ENCODE data around the gene CEBPZOS.

GRCh38 chr2:37156071-37156856, 40.0 kb upstream of the CEBPZOS start:
- TF ChIP-seq CHD1 (IDR thresholded peaks at IDR 0.05; ENCODE audit: low read depth, low read length) (no peak), EZH2 (IDR thresholded peaks at IDR 0.05; ENCODE audit: low read depth, low read length, severe bottlenecking) (no peak), MAFK (IDR thresholded peaks at IDR 0.05; ENCODE audit: low read depth, low read length) (no peak), CREB1 (IDR thresholded peaks at IDR 0.05) (no peak), NANOG (IDR thresholded peaks at IDR 0.05; ENCODE audit: insufficient read depth, low read depth, low read length, poor library complexity, severe bottlenecking) (no peak), HDAC6 (IDR thresholded peaks at IDR 0.05; ENCODE audit: low read depth, low read length) (no peak), EP300 (IDR thresholded peaks at IDR 0.05; ENCODE audit: borderline replicate concordance in 1 of 2, low read depth in 2 of 2, low read length in 2 of 2) (no peak), BRCA1 (IDR thresholded peaks at IDR 0.05; ENCODE audit: low read depth, low read length) (no peak), ATF3 (IDR thresholded peaks at IDR 0.05; ENCODE audit: insufficient read depth, low read depth, low read length) (no peak), PHF8 (conservative IDR thresholded peaks at IDR 0.05; ENCODE audit: low read depth, low read length) (peak; percentile 61), KDM1A (IDR thresholded peaks at IDR 0.05; ENCODE audit: borderline replicate concordance, low read length) (no peak), POLR2A (IDR thresholded peaks at IDR 0.05; ENCODE audit: control extremely low read depth in 1 of 2, low read depth in 2 of 2, low read length in 2 of 2) (peak in 1 of 2 experiments; percentile 54; a peak in 1 of 3 replicates)
- TF ChIP-seq, protein P1, sequence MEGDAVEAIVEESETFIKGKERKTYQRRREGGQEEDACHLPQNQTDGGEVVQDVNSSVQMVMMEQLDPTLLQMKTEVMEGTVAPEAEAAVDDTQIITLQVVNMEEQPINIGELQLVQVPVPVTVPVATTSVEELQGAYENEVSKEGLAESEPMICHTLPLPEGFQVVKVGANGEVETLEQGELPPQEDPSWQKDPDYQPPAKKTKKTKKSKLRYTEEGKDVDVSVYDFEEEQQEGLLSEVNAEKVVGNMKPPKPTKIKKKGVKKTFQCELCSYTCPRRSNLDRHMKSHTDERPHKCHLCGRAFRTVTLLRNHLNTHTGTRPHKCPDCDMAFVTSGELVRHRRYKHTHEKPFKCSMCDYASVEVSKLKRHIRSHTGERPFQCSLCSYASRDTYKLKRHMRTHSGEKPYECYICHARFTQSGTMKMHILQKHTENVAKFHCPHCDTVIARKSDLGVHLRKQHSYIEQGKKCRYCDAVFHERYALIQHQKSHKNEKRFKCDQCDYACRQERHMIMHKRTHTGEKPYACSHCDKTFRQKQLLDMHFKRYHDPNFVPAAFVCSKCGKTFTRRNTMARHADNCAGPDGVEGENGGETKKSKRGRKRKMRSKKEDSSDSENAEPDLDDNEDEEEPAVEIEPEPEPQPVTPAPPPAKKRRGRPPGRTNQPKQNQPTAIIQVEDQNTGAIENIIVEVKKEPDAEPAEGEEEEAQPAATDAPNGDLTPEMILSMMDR (IDR thresholded peaks at IDR 0.05; ENCODE audit: control extremely low read depth in 1 of 3, insufficient read depth in 1 of 3, low read depth in 1 of 3, low read length in 3 of 3): no peak

Measured in H1 (cell line).